ENCODE measurements around the gene SLC4A2. TPM values are rescaled to one million over a fixed set of nuclear protein-coding genes. Genes with fewer than 3 reads are reported as not detected.

SLC4A2 gene
- total RNA-seq, 3 donors from 2014 or later (not counting 1 experiment from before 2014, with no cell fraction given): 60.4 to 87.3 (median 66.1) TPM

DNA sequence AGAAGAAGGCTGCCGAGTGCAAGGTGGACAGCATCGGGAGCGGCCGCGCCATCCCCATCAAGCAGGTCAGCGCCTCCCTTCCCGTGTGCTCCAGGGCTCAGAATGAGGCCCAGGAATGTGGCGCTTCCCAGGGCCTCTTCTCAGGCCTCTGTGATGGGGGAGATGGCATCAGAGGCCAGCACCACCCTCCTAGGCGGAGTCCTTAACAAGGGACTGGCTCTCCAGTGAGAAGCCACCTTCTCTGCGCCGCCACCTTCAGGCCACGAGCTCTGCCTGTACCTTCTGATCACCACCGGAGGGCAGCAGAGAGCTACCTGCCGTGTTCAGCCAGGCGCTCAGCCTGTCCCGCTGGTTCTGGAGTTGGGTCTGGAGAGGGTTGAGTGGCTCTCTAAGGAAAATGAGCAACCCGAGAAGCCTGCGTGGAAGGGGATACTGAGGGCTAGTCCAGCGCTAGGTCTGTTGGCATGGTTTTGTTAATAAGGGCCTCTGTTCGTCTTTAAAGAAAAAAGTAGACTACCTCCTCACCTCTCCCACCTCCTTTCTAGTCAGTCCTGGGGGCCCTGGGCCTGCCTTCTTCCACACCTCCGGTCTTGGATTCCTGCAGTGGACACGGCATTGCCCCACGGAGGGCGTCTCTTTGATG lies 64.6 kb downstream of the SLC4A2 start:
- H3K9me3 Mint-ChIP-seq: no peaks in the 10 kb centered on the region
- Histone ChIP-seq H3K27ac (ENCODE audit: low read length) (no peak overlapping the region), H3K9me3 (ENCODE audit: control insufficient read depth, insufficient read depth, low read length) (no peaks in the 10 kb centered on the region), H3K4me1 (ENCODE audit: control insufficient read depth, insufficient read depth, low read length) (no peaks in the 10 kb centered on the region), H3K4me3 (ENCODE audit: low read length) (no peak overlapping the region), H3K36me3 (ENCODE audit: control insufficient read depth, insufficient read depth, low read length) (peaks cover 10% of the 10 kb centered on the region), H3K27me3 (ENCODE audit: control insufficient read depth, insufficient read depth, low read length) (no peaks in the 10 kb centered on the region)
- H3K27ac Mint-ChIP-seq: no peak overlapping the region
- H3K36me3 Mint-ChIP-seq: no peaks in the 10 kb centered on the region
- 57% methylated on average over 24 of the region's 24 CpGs for WGBS (ENCODE audit: insufficient coverage)
- intact Hi-C loops (cut with micrococcal nuclease): loop anchor here (1.0 to 2.0 kb wide), 3 partner anchors 48 to 179 kb away; no protein-coding TSS in a partner anchor
- ATAC-seq (peak; percentile 87 to 99 (median 98)), DNase-seq (peak; percentile 78 to 93)
- H3K27me3 Mint-ChIP-seq (ENCODE audit: low read depth in 2 of 2): no peaks in the 10 kb centered on the region
- TF ChIP-seq, protein P1, sequence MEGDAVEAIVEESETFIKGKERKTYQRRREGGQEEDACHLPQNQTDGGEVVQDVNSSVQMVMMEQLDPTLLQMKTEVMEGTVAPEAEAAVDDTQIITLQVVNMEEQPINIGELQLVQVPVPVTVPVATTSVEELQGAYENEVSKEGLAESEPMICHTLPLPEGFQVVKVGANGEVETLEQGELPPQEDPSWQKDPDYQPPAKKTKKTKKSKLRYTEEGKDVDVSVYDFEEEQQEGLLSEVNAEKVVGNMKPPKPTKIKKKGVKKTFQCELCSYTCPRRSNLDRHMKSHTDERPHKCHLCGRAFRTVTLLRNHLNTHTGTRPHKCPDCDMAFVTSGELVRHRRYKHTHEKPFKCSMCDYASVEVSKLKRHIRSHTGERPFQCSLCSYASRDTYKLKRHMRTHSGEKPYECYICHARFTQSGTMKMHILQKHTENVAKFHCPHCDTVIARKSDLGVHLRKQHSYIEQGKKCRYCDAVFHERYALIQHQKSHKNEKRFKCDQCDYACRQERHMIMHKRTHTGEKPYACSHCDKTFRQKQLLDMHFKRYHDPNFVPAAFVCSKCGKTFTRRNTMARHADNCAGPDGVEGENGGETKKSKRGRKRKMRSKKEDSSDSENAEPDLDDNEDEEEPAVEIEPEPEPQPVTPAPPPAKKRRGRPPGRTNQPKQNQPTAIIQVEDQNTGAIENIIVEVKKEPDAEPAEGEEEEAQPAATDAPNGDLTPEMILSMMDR (IDR thresholded peaks at IDR 0.05): peak; percentile 93
- no peak overlapping the region for H3K4me3 Mint-ChIP-seq
- peaks cover 0 to 6% of the 10 kb centered on the region in 2 donors for H3K4me1 Mint-ChIP-seq

DNA sequence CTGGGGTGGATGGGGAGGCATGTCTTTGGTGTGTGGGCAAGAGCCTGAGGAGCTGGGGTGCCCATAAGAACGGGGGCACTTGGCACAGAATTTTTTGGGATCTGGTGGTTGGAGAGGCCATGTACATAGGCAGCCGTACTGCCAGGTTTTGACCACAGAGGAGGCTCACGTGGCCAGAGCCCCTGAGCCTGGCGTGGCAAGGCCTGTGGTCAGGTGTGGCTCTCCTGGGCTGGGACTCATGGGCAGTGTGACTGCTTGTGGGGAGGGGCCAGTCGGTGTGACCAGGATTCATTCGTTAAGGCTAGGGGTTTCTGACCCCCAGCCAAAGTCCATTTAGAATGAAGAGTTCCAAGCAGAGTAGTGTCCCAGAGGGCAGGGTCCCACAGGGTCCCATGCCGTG lies 65.1 kb downstream of the SLC4A2 start:
- TF ChIP-seq, protein P1 (IDR thresholded peaks at IDR 0.05): no peak
- Histone ChIP-seq H3K36me3 (ENCODE audit: control insufficient read depth, insufficient read depth, low read length) (peaks cover 9% of the 10 kb centered on the region), H3K27me3 (ENCODE audit: control insufficient read depth, insufficient read depth, low read length) (no peaks in the 10 kb centered on the region), H3K4me3 (ENCODE audit: low read length) (no peak overlapping the region), H3K27ac (ENCODE audit: low read length) (no peak overlapping the region), H3K9me3 (ENCODE audit: control insufficient read depth, insufficient read depth, low read length) (no peaks in the 10 kb centered on the region), H3K4me1 (ENCODE audit: control insufficient read depth, insufficient read depth, low read length) (no peaks in the 10 kb centered on the region)
- Mint-ChIP-seq H3K27ac (no peak overlapping the region), H3K4me1 (peaks cover 0 to 6% of the 10 kb centered on the region in 2 donors), H3K4me3 (no peak overlapping the region), H3K27me3 (ENCODE audit: low read depth in 2 of 2) (no peaks in the 10 kb centered on the region), H3K9me3 (no peaks in the 10 kb centered on the region), H3K36me3 (no peaks in the 10 kb centered on the region)
- no peak for ATAC-seq
- no peak for DNase-seq
- intact Hi-C loops (cut with micrococcal nuclease): loop anchor here (1.0 to 2.0 kb wide), 3 partner anchors 48 to 178 kb away; no protein-coding TSS in a partner anchor
- 92% methylated on average over 7 of the region's 7 CpGs for WGBS (ENCODE audit: insufficient coverage)

DNA sequence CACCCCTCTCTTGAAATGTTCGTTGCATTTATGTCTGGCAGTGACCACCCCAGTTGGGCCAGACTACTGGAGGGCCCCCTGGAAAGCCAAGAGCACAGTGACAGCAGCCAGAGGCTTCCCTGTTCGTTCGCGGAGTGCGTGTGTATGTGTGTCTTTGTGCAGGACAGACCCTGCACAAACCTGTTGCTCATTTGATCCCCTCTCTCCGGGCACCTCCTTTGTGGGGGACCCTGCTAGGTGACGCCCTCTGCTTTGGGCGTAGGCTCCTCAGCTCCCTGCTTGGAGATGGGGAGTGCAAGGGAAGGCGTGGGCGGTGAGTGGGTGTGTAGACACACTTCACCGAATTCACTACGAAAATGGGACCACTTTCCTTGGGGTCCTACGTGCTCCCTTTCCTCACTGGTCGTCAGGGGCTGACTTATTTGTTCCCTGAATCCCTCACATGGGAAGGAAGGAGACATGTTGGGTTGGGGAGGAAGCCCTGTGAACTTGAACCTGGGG lies 65.6 kb downstream of the SLC4A2 start:
- no peak overlapping the region for H3K27ac Mint-ChIP-seq
- Histone ChIP-seq H3K27ac (ENCODE audit: low read length) (no peak overlapping the region), H3K27me3 (ENCODE audit: control insufficient read depth, insufficient read depth, low read length) (no peaks in the 10 kb centered on the region), H3K36me3 (ENCODE audit: control insufficient read depth, insufficient read depth, low read length) (peaks cover 6% of the 10 kb centered on the region), H3K9me3 (ENCODE audit: control insufficient read depth, insufficient read depth, low read length) (no peaks in the 10 kb centered on the region), H3K4me3 (ENCODE audit: low read length) (no peak overlapping the region), H3K4me1 (ENCODE audit: control insufficient read depth, insufficient read depth, low read length) (no peaks in the 10 kb centered on the region)
- H3K9me3 Mint-ChIP-seq: no peaks in the 10 kb centered on the region
- intact Hi-C loops (cut with micrococcal nuclease): loop anchor here (1.0 to 2.0 kb wide), 3 partner anchors 47 to 178 kb away; no protein-coding TSS in a partner anchor
- ATAC-seq (no peak), DNase-seq (no peak)
- TF ChIP-seq, protein P1 (IDR thresholded peaks at IDR 0.05): no peak
- no peaks in the 10 kb centered on the region for H3K36me3 Mint-ChIP-seq
- WGBS (ENCODE audit: insufficient coverage): 93% methylated on average over 14 of the region's 14 CpGs
- no peak overlapping the region for H3K4me3 Mint-ChIP-seq
- H3K4me1 Mint-ChIP-seq: peaks cover 0 to 6% of the 10 kb centered on the region in 2 donors
- H3K27me3 Mint-ChIP-seq (ENCODE audit: low read depth in 2 of 2): no peaks in the 10 kb centered on the region
